Measurements from ENCODE around the gene PRKAR1B.

Gene PRKAR1B

DNA sequence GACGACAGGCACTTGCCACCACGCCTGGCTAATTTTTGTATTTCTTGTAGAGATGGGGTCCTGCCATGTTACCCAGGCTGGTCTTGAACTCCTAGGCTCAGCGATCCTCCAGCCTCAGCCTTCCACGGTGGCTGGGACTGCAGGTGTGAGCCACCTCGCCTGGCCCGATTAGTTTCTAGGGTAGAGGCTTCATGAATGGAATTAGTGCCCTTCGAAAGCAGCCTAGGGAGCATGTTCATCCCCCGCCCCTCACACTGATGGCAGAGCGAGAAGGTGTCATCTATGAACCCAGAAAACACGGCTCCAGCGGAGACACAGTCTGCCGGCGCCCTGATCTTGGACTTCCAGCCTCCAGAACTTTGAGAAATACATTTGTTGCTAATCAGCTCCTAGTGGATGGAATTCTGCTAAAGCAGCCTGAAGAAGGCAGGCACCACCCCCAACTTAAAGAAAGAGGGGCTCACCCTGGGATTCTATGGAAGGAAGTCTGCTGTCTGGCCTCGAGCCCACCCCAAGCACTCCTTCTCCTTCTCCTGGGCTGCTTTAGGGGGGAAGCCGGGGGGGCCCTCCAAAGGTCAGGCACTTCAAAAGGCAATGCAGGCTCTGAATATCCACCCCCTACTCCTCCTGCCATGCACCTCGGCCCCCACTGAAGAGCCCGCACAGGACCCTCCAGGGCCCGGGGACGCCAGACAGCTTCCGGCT lies 217.5 kb downstream of the PRKAR1B start:
- no peak for DNase-seq (ENCODE audit: low read depth)

DNA sequence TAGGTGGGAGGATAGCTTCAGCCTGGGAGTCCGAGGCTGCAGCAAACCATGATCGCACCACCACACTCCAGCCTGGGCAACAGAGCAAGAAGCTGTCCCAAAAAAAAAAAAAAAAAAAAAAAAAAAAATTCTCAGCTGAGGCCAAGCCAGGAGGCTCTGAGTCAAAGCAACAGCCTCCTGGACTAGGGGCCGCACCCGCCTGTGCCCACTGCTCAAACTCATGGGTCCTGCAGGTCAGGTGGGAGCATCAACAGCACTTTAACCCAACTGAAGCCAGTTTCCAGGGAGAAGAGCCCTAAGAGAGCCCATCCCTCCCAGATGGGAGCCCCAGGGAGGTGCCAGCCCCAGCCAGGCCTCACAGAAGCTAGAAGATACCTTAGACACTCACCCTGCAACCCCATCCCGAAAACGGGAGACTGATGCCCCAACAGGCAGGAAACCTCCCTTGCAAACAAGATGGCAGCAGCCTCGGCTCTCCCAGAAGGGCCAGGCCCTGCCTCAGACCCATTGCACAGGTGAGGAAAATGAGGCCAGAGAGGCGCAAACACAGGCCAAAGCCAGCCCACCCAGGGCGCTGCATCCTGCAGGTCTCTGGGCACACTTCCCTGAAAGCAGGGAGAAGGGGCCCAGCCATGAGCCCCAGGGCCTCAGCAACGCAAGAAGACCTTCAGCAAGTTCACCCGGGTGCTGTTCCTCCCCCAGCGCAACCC lies 218.5 kb downstream of the PRKAR1B start:
- DNase-seq (ENCODE audit: low read depth) = no peak

DNA sequence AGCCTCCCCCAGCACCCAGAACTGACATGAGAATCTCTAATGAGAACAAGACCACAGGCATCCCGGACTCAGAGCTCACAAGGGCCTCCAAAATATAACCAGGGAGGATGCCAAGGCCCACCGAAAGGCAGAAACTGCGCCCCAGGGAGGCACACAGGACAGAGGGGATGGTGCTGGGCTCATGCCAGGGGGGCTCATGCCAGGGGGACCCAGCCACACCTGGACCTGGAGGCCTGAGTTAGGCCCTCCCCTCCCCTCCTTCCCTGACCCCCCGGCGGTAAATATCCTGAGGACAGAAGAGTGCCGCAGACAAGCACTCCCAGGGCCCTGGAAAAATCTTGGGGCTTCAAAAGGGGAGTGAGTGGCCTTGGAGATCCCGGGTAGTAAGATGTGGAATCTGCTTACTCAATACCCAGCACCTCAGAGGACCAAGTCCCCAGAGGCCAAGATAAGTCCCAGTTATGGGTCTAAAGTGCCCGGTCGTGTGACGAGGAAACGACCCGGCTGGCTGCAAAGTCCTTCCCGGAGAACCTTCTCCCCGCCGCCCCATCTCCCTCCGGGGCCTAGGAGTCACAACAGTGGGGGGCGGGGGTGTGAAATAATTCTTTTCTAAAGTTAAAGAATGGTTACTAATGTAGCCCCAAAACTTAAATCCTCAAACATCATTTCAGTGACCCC lies 219.3 kb downstream of the PRKAR1B start:
- no peak for DNase-seq (ENCODE audit: low read depth)

DNA sequence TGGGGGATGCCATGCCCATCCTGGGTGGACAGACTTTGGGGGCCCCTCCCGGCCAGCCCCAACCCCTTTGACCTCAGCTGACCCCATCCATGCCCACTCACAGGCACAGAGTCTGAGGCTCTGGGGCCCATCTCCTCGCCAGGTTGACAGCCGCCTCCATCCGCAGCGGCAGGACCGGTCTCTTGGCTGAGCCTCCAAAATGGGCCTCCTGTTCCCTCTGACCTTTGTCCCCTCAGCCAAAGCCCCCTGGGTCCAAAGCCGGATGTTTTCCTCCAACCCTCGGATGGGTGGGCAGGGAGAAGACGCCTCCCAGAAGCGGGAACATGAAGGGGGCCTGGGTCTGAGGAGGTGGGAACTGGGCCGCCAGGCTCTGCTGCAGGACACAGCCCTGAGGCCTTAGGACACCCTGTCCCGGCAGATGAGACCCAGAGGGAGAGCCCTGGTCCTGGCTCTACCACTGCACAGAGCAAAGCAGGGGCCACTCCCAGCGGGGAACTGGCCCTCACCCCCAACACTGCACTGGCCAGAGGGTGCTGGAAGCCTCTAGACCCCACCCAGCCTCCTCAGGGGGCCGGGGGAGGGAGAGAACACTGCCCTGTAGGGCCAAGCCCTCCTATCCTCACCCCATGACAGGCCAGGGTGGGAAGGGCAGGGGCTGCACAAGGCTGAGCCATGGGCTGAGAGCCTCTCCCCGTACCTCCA lies 220.0 kb downstream of the PRKAR1B start:
- DNase-seq (ENCODE audit: low read depth) = no peak

DNA sequence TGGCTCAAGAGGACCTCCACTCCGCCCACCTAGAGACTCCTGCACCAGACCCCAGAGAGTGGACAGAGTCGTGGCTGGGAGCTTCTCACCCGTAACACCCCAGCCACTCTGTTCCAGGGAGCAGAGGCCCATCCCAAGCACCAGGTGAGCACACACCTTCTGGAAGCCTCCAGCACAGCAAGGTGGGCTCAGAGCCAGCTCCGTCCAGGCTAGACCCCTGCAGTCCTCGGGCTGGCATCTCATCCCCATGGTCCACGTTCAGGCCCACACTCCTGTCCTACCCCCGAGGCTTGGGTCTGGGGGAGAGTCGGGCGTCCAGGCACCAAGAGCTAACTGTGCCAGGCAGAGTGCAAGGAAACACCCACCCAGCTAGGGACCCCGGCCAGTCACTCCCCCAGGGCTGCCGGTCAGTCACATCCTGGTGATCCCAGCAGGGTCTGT lies 220.7 kb downstream of the PRKAR1B start:
- no peak for DNase-seq (ENCODE audit: low read depth)

DNA sequence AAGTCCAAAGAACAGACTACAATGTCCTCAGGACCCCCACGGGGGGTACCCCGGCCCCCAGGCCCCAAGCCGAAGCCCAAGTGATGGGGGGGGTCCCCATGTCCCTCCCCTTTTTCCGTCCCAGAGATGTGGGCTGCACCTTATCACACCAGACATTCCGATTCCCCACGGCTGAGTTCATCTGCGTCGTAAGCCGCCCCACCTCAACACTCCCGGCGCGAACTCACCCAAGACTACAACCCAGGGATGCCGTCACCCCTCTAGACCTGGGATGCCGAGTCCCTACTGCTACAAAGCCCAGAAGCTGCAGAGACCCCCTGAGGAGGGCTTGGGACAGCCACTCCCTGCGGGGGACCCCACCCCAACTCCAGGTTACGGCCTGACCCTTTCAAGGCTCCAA lies 221.9 kb downstream of the PRKAR1B start:
- no peak for DNase-seq (ENCODE audit: low read depth)

DNA sequence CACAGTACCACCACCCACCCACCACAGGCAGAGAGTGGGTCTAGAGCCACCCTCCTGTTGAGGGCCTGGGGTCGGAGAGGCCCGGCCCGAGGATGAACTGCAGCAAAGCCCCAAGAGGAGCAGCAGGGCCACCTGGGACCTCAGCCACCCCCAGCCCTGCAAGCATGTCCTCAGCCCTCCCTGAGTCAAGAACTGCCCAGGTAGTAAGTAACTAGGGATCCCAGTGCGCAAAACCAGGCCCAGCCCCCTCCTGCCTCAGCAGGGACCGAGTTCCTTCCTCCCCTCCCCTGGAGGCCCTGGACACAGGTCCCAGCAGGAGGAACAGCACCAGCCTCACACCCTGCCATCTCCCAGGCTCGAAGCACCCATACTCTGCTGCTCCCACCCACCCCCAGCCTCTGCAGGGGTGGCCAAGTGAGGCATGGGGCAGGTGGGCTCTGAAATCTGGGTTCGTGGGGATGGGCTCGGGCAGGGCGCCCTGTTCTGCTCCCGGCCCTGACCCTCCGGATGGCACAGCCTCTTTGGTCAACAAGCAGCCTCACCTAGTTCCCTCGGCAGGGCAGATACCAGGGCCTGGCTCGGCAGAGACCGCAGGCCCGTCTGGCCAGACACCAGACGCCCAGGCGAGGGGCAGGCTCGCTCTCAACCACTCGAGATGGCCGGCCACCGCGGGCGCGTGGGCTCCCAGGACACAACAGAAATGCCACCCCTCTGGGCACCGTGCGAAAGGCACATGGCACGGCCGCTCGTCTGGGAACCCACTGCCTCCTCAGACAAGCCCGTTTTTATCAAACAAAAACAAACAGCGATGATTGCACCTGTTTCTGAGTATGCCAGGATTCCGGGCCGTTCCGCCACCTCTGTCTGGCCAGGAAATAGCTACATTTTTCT lies 222.6 kb downstream of the PRKAR1B start:
- DNase-seq (ENCODE audit: low read depth) = no peak

DNA sequence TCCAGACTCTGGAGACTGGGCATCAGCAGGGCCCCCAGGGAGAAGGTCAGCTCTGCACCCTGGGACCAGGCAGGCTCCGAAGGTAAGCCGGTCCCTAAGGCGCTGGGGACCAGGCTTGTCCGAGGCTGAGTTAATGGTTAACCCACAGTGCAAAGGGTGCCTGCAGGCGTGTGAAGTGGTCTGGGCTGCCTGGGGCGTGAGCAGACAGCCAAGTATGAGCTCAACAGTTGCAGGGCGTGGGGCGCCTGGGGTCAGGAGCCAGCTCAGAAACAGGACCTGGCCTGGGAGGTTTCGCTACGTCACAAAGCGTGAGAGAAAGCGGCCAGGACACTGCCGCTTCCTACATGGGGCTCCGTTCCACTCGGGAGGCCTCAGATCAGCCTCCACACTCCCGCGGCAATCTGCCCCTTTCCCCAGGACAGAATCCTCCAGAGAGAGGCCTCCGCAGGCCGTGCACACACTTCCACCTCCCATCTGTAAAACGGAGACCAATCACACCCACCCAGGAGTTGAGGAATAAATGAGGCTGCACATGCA lies 223.4 kb downstream of the PRKAR1B start:
- DNase-seq (ENCODE audit: low read depth) = no peak

DNA sequence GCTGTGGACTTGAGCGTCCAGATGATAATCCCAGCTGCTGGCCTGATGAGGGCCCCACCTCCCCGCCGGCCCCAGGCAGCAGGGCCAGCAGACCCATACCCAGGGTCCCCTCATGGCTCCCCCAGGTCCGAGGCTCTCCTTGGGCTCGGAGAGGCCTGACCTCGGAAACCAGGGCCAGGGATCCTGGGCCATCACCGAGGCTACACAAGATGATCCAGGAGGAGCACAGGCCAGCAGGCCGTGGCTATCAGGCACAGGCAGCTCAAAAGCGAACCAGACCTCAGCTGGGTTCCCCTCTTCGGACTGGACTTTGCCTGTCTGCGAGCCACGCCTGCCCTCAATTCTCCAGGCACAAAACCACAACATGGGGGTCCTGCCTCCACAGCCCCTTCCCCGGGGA lies 224.8 kb downstream of the PRKAR1B start:
- no peak for DNase-seq (ENCODE audit: low read depth)

DNA sequence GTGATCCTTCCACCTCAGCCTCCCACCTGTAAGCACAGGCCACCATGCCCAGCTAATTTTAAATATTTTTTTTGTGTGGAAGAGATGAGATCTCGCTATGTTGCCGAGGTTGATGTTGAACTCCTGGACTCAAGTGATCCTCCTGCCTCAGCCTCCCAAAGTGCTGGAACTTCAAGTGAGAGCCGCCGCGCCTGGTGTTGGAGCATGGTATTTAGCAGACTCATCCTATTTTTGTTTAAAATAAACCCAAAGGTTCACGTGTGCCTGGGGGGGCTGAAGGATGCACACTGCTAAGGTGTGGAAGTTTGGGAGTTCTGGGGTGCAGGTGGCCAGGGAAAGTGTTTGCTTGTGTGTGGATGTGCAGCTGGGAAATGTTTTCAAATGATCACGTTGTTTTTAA lies 225.6 kb downstream of the PRKAR1B start:
- DNase-seq (ENCODE audit: low read depth) = no peak

DNA sequence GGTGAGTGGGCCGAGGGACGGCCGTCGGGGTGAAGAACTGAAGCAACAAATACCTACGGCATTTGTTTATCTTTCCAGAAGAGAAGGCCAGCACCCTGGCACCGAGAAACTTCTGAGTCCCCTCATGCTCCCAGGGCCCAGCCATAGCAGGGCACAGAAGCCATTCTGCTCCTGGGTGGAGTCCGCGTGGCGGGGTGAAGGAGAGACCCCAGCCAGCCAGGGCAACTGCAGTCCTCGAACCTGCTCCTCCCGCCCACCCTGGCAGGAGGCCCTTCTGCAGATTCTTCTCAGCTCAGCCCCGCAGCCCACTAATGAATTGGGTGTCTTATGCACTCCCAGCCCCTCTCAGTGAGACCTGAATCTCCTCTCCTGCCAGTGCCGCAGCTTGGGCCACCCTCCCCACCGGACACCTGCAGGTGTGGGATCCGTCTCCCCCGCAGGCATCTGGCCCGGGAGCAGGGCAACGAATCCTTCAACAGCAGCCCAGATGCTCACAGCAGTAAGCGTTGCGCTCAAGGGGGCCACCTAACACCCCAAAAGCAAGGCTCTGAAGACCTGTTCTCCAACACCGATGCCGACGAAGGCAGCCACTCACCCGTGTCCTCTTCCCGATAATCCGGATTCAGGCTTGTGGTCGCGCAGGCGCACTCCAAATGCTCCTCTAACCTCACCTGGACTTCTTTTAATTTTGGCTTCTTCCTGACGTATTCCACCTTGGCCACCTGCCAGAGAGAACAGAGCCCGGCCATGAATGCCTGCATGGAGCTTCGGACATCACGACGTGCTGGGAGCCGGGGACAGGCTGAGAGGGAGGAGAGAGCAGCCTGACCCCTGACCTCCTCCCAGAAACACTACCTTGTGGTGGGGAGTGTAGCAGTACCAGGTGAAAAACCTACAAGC lies 226.3 kb downstream of the PRKAR1B start:
- no peak for DNase-seq (ENCODE audit: low read depth)

DNA sequence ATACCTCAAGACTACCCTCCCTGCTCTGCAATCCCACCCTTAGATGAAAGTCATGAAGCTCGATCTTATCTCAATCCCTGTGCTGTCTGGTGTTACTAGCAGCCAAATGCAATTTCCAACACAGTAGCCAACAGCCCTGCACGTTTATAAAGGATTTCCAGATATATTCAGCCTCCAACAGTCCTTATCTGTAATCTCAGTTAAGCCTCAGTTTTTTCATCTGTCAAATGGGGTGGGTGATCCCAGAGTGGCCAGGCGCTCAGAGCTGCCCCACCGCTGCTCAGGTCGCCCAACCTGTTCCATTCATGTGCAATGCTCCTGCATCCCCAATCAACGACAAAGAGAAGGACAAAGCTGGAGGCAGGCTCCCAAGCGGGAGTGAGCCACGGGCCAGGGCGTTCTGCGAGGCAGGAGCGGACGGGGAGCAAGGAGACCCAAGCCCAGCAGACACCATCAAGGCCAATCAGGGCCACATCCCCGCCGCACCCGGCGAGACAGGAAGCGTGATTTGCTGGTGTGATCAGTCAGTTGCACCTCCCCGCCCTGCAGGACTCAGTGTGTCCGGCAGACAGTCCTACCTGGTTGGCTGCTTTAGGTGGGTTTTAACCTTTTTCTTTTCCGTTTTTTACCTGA lies 227.1 kb downstream of the PRKAR1B start:
- DNase-seq (ENCODE audit: low read depth) = no peak

All from T-helper 22 cell (primary cell).